NCI-H2196 (cell line): ENCODE data around the gene IFT122.
"Not testable (repeated sequence)": the region's sequence is repeated elsewhere in the genome, so short reads cannot be mapped to it uniquely, and the experiment has no call there.

Source experiments
- DNase-seq: peaks from one replicate; lab custom pipeline; 2025; ENCODE audit not compliant: unreplicated experiment; lab: John Stamatoyannopoulos, UW

IFT122 gene

DNA sequence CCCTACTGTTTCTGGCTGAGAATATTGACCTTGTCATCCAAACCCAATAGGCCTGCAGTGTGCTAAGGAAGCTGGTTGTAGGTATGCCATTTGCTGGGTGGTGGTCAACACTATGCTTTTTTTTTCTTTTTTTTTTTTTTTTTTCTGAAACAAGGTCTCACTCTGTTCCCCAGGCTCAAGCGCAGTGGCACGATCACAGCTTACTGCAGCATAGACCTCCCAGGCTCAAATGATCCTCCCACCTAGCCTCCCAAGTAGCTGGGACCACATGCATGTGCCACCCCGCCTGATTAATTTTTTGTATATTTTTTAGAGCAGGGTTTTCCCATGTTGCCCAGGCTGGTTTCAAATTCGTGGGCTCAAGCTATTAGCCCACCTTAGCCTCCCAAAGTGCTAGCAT is 52.7 kb downstream of the IFT122 start:
- DNase-seq = no peak

DNA sequence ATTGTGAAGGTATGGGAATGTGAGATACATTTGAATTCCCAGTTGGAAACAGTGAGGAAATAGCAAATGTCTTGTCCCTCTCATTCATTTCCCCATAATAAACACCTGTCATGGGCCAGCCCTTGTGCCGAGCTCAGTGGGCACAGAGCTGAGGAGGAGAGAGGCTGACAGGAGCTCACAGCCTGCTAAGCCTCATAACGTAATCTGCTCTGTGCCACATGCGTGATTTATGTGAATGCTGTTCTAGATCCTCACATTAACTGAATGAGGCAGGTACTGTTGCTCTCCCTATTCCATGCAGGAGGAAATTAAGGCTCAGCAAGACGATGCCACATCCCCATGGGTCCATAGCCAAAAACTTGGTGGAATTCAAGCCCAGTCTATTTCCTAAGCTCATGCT is 53.2 kb downstream of the IFT122 start:
- DNase-seq = no peak

DNA sequence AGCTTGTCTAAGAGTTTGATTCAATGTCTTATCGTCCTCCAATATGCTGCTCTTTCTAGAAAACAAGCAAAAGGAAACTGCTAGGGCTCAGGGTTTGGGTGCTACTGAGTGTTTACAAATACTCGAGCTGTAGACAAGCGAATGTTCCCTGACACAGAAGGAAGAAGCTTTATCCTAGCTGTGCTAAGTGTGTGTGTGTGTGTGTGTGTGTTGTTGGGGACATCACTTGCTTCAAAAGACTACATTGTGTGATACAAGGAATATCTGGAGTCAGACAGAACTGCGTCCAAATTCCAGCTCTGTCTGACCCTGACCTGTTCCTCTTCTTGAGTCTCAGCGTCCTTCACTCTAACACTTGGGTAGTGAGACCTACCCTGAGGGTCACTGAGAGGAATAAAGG is 54.5 kb downstream of the IFT122 start:
- DNase-seq = not testable (repeated sequence)

DNA sequence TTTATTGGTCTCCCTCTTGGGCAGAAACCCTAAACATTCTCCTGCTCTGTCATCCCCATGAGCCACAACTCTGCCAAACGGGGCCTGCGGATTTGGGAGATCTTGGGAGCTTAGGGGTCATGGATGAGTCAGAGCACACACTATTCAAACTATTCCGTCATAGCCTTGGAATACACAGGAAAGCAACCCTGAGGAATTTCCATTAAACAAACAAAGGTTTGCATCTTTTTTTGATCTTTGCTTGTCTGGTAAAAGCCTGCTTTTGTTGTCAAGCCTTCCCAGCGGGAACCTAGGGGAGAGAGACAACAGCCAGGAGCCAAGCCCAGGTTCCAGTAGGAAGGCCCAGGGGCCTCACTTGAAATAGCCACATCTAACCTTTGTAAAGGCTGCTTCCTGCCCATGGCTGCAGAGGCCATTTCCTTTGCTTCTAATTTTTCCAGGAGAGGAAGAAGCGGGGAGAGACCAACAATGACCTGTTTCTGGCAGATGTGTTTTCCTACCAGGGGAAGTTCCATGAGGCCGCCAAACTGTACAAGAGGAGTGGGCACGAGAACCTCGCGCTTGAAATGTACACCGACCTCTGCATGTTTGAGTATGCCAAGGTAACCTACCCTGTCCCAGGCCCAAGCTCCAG is 55.1 kb downstream of the IFT122 start:
- not testable (repeated sequence) for DNase-seq

DNA sequence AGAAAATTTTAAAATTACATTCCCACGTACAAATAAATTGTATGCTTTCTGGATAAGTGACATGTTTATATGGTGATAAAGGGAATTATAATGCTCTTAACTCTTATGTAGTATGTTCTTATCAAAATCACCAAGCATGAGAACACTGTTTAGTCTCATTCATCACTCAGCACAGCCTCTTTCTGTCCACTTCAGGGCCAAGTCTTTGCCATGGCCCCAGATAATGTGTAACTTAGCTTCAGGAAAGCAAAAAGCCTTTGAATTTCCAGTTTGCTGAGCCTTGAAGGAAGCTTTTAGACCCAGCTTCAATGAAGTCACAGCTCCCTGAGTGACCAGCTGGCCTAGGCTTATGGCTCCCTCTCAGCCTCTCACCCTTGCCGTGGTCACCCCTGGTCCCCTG is 57.9 kb downstream of the IFT122 start:
- DNase-seq = not testable (repeated sequence)

DNA sequence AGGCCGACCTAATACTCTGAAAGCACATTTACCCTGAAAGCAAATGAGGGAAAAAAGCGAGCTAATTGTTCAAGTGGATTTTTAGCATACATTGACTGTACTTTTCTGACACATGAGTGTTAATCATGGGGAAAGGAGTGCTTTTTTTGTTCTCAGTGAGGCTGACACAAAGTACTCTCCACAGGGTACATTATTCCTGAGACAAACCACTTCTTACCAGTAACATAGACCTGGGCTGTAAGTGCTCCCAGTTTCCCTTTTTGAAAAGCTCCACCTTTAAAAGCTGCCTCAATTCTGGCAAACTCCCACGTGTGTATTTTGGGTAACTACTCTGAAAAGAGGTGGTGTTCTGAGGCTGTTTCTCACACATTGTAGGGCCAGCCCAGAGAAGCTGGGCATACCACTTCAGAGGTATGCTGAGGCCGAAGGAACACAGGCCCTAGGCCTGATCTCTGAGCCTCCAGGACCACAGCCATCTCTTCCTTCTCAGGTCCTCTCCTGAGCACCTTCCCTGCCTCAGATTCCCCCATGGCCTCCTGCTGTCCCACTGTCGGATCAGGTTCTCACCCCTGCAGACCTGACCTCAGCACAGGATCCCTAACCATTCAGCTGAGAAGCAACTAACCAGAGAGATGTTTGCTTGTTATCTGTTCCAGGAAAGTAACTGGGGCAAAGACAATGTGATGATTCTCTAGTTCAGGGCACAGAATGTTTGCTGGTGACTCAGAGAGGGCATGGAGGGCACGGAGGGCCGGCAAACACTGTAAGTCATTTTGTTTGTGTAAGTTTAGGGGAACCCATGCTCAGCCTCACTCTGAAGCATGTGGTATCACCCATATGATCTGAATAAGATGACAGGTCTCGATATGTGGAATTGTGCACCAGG is 58.8 kb downstream of the IFT122 start:
- not testable (repeated sequence) for DNase-seq

DNA sequence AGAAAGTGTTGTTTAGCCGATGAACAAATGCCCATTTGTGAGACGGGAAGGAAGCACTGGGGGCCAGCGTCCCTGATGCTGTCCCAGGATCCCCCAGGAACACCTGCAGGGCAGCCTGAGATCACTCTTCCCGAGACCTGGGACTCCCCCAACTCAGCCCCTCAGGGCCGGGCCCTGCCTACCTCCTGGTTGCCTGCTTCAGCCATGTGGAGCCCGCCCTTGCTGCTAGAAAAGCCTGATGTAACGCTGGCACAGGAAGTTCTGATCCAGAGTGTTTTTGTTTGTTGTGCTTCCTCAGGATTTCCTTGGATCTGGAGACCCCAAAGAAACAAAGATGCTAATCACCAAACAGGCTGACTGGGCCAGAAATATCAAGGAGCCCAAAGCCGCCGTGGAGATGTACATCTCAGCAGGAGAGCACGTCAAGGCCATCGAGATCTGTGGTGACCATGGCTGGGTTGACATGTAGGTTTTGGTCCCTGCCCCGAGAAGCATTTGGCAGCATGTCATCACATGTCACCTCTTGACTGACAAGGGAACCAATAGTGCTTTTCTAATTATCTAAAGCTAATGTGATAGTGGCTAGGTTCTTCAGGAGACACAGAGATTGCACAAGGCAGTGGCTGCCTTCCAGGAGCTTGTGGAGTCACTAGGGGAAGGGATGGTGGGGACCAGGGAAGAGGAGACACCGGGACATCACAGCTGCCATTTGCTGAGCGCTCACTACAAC is 59.7 kb downstream of the IFT122 start:
- DNase-seq = not testable (repeated sequence)

DNA sequence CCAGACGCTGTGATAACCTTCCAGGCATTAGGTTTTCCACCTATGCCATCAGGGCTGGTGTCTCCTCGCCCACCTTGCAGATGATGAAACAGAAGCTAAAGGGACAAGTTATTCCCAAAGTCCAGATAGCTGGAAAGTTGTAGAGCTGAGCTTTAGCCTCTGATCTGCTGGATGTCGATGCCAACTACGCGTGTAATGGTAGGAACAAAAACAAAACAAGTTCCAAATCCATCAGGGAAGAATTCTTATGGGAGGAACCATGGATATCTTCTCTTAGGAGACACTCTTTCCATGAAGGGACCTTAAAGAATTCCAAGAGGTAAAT is 60.3 kb downstream of the IFT122 start:
- DNase-seq = no peak

DNA sequence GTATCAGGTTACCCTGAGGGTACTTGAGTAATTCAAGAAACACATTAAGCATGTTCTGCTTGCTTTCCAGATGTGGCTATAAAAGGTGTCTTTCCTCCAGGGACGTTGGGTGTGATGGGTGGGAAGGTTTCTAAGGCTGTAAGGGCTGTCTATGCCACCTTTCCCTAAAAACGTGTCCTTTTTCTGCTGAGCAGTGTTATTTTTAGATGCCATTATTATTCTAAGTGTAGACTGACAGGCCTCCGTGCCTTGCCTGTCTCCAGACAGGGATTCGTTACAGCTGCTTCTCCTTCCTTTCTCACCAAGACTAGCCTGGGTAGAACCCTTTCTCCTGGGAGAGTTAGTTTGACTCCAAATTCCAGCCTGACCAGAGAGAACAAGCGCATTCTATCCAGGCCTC is 61.6 kb downstream of the IFT122 start:
- DNase-seq = no peak

DNA sequence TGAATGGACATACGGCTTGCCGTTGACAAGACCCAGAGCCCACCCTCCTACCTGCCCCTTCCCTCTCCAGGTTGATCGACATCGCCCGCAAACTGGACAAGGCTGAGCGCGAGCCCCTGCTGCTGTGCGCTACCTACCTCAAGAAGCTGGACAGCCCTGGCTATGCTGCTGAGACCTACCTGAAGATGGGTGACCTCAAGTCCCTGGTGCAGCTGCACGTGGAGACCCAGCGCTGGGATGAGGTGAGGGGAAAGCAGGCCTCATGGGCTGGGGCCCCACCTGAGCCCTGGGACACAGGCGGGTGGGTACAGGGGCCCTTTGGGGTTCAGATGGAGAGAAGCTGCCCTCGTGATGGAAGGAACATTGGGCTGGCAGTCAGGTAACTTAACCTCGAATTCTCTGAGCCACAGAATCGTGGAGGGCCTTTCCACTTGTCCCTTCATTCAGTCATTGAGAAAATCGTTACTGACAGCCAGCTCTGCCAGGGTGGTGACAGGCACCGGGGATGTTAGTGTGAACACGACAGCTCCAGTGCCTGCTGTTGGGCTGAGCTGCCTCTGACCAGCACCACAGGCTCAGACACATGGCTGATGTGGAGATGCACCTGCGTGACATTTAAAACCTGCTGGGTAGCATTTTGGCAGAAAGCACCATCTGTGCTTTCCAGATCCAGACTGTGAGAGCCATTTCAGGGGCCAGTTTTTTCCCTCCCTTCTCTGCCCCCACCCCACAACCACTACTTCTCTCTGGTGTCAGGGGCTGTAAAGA is 62.8 kb downstream of the IFT122 start:
- DNase-seq = peak; percentile 66

DNA sequence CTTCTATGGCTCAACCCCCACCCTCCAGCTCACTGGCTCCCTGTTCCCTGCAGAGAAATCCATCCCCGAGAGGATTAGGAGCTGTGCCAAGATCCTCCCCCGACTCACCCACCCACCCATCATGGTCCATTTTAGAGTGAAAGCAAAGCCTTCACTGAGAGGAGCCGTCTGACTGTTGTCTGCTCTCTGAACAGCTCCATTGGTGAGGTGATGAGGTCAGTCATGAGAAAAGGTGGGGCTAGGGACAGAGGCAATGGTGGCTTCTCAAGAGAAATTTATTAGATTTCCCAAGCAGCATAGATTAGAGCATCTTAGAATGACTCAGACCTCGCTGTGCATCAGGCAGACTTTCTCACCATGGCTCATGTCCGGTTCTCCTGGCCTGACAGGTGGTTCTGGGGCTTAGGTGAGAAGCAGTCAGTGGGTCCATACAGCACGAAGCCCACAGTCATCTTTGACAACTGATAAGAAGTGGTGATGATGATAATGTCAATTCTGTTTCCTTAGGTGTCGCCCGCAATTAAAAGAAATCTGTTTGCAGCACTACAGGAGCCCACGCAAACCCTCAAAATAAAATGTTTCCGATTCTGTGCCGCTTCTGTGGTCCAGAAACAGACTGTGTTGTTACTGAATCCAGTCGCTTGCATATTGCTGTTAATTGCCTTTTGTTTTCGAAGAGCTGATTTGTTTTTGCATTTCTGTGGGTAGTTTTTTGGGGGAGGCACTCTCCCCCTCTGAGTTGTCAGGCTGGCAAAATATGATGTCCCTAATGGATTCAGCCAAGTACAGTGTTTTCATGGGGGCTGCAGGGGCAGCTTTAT is 63.7 kb downstream of the IFT122 start:
- DNase-seq = peak; percentile 65

DNA sequence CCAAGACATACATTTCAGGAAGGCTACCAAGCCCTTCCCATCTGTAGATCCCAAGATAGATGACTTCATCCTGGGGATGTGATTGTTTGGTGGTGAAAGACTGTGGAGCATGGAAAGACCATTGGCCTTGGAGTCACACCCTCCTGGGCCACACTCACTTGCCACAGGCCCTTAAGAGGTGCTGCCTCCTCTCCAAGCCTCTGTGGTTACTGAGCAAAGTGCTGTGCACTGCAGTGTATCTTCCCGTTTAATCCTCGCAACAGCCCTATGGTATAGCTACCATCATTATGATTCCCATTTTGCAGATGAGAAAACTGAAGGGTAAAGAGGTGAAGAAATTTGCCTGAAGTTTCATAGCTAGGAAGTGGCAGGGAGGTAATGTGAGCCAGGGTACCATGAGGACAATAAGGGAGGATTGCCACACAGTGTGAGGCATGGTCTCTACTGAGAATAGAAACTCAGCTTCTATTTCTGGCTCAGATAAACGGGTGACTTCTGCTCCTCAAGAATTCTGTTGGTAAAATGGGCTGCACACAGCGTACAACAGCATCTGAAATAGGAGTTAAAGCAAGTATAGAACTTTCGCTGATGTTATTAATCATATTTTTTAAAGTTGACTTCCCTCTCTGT is 64.6 kb downstream of the IFT122 start:
- no peak for DNase-seq

DNA sequence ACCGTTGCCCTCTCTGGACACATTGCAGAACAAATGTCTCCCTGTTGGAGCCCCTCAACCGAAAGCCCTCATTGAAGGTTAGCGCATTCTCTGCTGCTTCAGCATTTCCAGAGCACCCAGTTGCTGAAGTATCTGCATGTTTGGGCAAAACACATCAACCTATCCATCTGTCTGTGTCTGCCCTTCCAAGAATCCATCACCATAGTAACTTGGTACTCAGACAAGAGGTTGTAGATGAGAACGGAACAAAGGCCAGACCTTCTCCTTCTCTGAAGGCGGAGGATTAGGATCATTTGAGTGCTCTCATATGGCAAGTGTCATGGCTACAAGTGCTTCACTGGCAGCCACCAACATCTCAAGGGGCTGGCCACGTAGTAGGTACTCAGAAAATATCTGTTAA is 65.3 kb downstream of the IFT122 start:
- DNase-seq = peak; percentile 14

DNA sequence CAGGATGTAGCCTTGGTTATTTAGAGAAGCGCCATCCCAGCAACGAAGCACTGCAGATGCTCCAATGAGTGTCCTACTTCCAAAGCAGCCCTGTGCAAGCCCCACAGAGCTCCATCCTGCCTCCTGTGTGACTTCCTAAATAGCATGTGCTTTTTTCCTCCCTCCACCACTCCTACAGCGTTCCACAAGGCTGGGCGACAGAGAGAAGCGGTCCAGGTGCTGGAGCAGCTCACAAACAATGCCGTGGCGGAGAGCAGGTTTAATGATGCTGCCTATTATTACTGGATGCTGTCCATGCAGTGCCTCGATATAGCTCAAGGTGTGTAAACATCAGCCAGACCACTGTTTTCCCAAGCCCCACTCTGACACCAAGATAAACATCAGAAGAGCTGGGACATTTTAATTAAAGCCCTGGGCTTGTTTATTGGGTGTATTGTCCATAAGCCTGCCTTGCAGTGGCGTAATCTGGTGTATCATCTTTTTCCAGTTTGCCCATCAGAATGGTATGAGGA is 66.3 kb downstream of the IFT122 start:
- DNase-seq = peak; percentile 61

DNA sequence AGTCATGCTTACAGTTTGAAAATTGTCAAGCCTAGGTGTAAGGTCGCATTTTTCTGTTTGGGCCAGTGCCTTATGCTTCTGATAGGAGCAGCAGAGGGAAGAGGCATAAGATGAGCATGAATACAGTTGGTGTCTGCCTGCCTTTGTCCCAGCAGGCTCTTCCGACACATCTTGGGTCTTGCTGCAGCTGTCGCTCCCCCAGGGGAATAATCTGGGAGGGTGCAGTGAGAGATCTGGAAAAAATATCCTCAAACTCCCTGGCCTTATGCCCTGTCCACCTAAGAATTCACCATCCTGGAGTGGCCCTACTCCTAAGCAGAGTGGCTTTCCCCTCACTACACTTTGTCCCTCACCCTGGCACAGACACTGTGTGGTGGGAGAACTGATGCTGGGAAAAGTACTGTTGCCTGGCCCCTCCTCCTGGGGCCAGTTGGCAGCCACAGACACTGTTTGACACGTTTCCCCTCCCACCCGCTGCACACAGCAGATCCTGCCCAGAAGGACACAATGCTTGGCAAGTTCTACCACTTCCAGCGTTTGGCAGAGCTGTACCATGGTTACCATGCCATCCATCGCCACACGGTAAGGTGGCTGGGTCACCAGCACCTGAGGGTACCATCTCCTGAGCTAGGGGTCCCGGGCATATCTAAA is 67.3 kb downstream of the IFT122 start:
- DNase-seq = no peak

DNA sequence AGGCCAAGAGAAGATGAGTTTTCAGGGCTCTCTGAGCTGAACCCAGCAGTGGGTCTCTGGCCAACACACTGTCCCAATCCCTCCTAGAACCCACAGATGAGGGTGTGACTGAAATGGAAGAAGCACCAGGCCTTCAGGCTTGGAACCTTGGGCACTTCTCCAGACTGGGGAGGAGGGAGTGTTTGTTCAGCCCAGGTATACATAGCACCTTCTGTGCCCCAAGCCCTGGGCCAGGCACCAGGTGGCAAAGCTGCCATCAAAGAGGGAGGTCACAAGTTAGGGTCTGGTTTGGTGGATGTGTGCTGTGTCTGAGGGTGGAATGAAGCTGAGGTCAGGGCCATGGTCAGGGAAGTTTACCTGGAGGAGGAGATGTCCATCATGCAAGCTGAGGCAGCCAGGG is 72.6 kb downstream of the IFT122 start:
- DNase-seq = no peak

DNA sequence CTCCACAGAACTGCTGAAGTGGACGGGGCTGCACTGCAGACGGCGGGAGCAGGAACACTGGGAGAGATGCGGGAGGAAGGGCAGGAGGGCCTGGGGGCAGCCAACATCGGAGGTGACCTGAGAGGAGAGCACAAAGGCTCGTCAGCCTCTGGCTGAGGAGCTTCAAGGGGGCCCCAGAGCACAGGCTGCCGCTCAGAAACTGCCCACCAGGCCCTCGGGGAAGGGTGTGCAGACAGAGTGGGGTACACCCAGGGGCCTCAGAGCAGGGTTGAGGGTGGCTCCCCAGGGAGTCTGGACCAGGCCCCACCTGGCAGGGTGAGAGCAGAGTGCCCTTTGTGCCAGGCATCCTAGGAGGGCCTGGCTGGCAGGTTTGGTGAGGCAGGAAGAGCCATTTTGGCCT is 73.7 kb downstream of the IFT122 start:
- no peak for DNase-seq

DNA sequence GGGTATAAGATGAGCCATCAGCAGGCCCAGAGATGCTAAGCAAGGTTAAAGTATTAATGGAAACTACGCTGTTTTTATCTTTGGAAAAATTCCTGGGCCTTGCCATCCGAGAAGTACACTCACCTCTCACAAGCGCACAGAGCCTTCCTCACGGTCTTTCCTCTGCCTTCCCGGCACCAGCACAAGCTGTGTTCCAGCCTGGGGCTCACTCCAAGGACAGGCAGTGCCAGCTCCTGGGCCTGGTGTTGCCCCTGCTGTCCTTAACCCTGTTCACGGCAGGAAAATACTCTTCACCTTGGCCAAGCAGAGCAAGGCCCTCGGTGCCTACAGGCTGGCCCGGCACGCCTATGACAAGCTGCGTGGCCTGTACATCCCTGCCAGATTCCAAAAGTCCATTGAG is 74.1 kb downstream of the IFT122 start:
- no peak for DNase-seq

DNA sequence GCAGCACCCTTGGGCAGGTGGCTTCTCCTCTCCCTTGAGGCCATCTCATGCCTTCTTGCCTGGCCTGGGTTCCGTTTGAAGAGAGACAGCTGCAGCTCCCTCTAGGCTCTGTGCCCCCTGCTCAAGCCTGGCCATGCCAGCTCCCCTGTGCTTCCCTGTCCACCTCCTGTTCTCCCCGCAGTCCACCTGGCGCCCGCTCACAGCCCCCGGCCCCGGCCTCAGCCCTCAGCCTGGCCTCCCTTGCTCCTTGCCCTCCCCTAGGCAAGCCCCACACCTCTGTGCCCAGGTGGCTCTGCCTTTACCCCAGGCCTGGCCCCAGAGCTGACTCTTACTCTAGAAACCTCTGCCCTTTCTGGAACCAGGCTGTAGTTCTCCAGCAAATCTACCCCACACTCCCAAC is 74.5 kb downstream of the IFT122 start:
- no peak for DNase-seq
